NK-92 treated with Interleukin-12 subunit alpha and Interleukin-12 subunit beta, amount 100 ng/mL, for 24 hours (cell line): ENCODE measurements around the gene CDH4.

Experiments
- DNase-seq: peaks from one replicate; lab custom pipeline; 2025; lab: John Stamatoyannopoulos, UW

Gene CDH4

DNA sequence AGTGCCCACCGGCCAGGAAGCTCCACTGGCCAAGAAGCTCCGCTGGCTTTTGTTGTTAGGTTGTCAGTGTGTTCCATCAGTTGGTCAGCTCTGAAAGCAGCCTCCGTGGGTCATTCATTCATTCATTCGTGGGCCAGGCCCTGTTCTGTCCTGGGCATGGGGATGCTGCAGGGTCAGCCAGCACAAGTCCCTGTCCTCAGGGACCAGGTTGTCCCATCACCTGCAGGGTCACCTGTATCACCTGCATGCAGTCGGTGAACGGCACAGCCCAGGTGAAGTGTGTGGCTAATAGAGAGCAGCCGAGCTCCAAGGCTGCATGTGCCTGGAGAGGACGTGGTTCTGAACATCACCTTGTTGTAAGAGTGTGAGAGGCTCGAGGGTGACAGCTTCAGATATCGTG, 403.5 kb downstream of the CDH4 start:
- no peak for DNase-seq

DNA sequence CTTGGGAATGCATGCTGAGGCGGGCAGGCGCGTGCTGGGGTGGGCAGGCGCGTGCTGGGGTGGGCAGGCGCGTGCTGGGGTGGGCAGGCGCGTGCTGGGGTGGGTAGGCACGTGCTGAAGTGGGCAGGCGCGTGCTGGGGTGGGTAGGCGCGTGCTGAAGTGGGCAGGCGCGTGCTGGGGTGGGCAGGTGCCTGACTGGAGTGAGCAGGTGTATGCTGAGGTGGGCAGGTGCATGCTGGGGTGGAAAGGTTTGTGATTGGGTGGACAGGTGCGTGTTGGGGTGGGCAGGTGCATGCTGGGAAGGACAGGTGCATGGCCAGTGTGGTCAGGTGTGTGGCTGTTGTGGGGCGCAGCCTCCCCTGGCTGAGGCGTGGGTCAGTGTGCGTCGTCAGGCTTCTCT, 404.1 kb downstream of the CDH4 start:
- DNase-seq = no peak

DNA sequence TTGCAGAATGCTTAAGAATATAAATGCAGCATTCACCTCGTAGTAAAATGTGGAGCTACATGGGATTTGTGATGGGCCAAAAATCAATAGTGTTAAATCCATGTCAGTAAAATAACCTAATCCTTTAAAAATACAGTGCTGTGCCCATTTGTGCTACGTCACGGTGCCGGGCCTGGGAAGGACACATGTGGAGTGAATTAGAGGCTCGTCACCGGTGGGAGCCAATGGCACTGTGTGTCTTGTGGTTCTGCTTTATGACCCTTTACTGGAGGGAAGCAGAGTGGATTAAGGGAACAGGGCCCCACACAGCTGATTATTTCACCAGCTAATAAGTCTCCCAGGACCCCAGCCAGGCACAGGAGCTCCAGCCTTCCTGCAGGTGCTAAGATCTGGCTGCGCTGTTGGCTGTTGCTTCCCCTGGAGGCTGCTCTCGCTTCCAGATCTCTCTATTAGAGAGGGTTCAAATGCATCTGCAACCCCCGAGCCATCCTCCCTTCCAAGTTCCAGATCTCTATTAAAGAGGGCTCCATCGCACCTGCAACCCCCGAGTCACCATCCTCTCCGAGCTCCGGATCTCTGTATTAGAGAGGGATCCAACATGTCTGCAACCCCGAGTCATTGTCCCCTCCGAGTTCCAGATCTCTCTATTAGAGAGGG, 405.8 kb downstream of the CDH4 start:
- DNase-seq = no peak

DNA sequence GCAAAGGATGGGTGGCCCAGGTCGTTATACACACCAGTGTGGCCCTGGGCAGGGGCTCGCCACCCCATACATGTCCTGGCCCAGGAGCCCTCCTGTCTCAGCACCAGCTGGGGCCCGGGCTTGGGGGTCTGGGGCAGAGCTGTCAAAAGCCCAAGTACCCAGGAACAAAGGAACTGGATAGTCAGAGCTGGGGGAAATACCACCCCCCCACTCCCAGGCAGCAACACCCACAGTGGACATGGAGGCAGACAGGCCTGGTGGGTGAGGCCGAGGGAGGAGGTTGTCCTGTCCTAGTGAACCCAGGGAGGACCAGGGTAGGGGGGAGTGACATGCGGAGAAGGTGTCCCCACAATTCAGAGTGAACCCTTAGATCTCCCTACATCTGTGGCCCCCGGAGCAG, 406.5 kb downstream of the CDH4 start:
- DNase-seq = no peak

DNA sequence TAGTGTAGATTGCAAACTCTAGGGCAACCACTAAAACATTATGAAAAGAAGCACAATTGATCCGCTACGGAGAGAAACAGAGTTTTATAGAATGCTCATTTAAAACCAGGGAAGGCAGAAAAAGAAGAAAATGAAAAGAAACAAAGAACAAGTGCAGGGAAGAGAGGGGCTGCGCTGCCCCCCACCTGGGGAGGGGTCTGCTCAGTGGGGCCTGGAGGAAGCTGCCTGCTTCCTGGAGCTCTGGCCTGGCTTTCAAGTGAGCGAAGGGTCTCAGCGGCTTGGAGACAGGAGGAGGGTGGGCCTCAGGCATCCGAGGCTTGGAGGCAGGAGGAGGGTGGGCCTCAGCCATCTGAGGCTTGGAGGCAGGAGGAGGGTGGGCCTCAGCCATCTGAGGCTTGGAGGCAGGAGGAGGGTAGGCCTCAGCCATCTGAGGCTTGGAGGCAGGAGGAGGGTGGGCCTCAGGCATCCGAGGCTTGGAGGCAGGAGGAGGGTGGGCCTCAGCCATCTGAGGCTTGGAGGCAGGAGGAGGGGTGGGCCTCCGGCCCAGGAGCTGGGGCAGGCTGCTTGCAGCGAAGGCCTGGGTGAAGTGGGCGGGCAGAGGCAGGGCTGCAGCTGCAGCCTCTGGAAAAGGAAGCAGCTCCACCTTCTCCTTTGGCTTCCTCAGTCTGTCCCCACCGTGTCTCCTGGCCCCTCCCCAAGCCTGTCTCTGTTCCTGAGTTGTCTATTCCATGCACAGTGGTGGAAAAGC, 407.4 kb downstream of the CDH4 start:
- no peak for DNase-seq

DNA sequence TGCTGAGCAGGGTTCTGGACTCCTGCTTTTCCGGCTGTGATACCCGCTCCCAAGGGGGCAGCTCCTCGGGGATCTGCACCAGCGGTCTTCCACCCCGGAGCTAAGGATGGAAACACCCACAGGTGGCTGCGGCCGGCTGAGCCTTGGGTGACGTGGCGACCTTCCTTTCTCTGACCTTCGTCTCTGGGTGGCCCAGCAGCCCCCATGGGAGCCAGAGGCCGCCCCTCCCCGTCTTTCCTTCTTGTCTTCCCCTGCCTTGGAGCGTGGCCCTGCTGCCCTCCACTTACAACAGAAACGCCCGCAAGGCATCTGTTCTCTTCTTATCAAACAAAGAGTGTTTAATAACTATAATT, 407.9 kb downstream of the CDH4 start:
- no peak for DNase-seq

DNA sequence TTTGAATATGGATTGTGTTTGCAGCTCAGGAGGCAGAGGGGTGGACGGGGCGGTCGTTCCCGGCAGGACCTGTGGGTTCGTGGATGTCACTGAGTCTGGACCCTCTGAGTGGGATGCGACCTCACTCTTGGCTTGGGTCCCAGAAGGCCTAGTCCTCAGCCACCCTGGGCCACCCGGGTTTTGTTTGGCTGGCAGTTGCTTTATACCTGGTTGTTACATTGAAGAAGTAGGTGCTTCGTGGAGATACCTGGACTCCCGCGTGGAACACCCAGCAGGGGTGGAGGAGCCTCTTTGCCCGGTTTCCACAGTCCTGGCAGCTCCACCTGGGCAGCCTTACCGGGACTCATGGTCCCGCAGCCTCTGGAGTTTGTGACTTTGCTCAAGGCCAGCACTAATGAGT, 408.5 kb downstream of the CDH4 start:
- DNase-seq = no peak

DNA sequence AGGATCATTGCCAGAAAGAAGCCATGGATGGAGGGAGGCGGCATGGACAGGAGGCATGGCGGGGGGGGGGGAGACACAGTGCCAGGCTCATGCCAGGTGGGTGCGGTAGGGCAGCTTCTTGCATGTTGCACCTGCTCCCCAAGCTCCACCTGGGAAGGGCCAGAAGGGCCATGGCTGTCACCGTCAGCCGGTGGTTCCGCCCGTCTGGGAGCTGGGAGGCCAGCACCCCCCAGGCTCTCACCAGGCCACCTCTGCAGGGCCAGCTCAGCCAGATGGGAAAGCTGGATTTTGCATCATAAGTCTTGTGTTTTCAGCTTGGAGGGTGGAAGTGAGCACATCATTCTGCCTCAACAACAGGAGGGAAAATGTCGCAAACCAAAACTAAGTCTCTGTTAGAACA, 409.0 kb downstream of the CDH4 start:
- DNase-seq = no peak

DNA sequence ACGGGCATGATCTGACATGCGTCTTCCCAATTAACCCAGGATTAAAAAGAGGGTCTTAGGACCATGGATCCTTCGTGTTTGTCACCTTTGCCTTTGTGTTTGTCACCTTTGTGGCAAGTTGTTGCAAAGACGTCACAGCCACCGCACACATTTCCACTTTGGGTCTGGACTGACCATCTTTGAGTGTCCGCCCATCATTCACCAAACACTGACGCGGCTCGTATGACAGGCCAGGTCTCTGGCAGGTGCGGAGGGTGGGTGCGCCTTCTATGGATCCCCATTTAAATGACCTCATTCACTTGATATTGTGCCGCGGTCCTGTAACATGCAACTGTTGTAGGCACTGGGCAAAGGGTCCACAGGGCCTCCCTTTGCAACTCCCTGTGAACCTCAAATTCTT, 409.5 kb downstream of the CDH4 start:
- no peak for DNase-seq

DNA sequence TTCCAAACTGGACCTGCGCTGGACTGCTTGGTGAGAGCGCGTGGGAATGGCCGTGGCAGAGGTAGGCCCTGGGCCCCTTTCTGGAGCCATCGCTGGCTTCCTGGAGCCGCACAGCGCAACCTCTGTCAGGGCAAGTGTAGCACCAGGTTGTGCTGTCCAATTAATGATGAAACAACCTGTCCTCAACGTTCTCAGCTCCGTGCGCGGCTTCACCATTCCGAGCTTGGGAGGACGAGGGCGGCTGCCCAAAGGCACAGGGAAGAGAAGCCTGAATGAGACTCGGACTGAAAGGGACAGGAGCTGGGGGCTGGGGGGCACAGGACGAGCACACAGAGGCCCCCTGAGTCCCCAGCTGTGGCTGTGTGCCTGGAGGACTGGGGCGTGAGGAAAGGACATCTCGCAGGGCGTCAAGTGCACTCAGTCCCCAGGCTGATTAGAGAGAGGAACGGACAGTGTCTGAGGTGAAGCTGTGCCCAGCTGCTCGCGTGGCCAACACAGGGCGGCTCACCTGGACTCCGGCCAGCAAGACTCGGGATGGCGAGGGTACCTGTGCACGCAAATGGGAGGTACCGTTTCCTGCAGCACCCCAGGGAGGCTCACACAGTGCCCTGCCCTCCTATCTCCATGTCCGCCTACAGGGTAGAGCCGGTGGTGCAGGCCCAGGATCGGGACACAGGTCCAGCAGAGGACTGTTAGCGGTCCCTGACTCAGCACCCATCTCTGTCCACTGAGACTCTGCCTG, 410.3 kb downstream of the CDH4 start:
- DNase-seq = no peak

DNA sequence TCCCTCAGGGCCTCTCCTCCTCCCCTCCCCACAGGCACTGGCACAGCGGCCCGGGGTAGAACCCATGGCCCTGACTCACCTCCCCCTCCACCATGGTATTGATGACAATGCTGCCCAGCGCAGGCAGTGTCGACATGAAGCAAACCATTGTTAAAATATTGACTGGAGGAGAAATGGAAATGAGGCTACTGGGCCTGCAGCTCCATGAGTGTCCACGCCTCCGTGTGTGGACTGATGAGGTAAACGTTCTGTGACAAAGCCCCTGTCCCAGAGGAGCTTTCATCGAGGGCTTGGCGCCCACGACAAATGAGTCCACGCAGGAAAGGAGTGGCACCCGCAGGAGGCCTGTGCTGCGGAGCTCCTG, 410.9 kb downstream of the CDH4 start:
- DNase-seq = no peak

DNA sequence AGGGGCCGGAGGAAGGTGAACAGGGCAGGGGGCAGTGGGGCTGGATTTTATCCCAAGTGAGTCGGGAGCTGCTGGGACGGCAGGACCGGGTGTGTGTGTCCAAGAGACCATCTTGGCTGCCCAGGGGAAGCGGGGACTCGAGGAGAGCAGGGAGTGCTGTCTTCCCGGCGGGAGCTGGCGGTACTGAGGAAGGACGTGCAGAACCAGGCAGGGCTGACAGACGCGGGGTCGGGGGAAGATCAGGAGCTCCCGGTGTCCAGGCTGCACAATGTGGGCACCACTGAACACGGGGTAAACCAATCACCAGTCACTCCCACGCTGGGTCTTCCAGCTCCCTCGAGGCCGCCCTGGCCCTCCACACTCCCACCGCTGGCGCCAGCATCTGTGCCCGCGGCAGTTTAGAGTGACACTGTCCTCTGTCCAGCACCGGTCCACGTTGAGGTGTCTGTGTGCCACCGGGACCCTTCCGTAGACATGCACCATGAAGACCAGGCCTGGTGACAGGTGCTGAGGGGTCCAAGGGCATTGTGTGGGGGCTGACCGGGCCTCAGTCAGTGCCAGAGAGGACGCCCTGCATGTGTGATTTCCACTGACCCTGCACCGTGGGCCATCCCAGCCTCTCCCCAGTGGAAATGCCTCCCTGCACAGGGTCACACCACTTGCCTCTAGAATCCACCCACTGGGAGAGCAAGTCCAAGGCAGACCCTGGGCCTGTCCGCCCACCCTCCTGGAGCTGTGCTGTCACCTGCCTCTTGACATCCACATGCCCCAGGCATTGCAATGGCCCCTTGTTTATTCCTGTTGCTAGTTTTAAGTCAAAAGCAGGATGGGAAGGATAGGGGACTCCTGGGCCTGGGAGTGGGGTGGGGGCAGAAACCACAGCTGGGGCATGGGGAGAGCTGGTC, 411.7 kb downstream of the CDH4 start:
- DNase-seq = no peak

DNA sequence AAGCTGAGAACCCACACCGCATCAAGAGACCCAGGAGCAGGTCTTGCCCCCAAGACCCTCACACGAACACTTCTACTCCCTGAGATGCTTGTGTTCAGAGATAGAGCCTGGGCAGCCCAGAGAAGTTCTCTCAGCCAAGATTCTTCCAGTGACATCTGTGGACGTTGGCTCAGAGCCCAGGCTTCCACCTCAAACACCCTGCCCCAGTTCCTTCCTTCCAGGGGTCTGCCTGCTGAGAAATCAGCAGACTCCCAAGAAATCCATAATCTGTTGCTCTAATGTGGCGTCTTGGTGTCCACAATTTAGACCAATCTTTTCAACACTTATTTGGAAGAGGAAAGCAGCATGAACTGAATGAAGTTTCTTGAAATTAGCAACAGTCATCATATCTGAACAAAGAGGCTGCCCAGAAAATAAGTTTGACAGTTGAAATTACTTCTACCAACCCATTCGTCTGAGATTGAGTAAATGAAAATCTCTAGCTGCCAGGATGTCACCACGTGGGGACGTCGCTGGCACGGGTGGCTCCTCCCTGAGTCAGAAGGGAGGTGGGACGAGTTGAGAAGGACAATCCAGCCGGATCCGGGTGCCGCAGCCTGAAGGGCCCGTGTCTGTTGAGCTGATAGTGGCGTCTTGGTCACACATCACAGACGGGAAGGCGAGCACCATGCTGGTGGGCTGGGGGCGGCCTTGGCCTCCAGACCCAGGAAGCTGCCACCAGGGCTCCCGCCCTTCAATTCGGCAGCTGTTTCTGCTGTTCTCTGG, 412.7 kb downstream of the CDH4 start:
- DNase-seq = no peak

DNA sequence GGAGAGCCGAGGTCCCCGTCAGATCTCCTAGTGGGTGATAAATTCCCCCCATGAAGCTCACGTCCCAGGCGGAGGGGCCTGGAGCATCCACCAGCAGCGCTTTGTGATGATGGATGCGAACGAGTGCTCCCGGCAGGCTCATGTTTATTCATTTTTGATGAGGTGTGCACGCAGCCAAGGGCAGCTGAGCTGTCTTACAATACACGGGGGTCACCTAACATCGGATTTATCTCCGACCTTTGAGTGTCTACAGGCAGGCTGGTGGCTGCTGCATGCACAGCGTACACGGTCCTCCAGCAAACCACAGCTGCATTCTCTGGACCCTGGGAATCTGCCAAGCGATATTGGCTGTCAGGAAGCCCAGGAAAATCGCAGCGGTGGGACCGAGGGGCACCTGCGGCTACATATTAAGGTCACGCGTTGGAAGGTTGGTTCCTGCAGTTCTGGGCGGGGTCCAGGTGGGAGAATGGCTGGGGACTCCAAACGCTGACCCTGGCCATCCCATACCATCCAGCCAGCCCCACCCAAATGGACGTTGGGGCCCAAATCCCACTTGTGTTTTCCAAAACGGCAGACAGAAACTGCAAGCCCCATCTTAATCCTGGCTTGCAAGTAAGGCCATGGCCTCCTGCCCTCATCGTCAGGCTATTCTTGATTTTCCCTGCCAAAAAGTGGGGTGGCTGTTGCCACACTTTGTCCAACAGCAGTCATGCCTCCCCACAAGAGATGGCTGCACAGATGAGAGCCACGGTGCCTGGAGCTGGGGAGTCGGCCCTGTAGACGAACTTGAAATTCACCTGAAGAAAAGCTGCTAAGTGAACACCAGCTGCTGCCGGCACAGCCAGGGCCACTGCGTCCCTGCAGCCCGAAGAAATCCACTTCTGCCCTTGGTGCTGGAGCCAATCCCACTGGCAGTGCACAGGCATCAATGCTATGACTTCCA, 413.7 kb downstream of the CDH4 start:
- DNase-seq = no peak

DNA sequence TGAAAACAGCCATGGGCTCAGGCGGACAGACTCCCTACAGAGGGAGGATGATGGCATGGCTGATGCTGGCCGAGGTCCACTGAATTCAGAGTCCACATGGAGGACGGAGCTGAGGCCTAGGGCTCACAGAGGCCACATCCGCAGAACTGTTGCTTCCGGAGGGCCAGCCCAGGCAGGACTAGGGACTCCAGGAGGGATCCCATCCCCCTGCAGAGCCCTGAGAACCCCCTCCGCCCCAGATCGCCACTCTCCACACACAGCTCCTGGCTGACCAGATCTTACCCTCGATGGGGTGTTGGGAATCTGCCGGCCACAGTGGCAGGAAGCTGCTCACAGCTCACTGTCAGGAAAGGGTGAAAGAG, 414.4 kb downstream of the CDH4 start:
- no peak for DNase-seq

DNA sequence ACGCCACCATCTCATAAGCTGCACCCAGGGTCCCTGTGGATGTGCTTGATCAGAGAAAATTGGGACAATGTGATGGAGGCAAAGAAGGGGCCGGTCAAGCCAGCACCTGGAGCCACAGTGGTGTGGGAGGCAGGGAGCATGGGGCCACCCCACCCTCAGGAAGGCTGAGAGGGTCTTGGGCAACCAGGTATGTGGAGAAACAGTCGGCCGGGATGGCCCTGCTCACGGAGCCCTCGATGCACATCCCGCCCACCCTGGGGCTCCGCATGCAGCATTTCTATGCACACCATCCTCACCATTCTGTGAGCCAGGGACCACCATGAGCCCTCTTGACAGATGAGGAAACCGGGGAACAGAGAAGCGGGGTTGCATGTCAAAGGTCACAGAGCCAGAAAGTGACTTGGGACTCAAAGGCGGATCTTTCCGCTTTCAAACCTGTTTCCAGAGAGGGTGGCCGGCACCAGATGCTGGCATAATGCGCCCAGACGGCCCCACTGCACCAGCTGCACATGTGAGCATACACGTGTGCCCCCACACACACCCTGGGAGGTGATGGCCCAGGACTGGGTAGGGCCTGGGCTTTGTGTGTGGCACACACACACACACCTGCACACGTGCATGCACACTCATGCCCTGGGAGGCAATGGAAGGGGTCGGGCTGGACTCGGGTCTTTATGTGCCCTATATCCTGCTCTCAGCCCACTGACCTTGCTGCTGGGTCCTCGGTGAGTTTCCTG, 415.2 kb downstream of the CDH4 start:
- no peak for DNase-seq

DNA sequence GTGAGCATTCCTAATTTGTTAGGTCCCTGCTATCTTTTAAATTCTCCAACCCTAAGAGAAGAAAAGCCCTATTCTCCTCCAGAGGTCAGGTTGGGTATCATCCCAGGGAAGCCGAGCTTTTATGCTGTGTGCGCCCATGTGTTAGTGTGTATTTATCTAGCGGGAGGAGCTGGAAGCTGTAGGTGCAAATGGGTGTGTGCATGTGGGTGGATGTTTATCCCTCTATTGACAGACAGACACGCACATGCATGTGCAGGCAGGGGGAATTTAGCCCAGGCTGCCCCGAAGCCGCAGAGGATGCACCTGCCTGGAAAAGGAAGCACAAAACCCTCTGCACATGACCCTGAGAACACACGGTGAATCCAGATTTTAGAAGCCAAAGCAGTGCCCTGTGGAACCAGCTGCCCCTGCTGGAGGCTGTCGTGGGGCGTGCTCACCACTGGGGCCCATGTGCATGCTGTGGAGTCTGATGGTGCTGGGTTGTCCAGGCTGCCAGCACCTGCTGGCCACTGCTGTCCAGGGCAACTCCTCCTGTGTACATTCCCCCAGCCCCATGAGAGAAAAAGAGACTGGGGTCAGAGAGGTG, 416.1 kb downstream of the CDH4 start:
- DNase-seq = no peak

DNA sequence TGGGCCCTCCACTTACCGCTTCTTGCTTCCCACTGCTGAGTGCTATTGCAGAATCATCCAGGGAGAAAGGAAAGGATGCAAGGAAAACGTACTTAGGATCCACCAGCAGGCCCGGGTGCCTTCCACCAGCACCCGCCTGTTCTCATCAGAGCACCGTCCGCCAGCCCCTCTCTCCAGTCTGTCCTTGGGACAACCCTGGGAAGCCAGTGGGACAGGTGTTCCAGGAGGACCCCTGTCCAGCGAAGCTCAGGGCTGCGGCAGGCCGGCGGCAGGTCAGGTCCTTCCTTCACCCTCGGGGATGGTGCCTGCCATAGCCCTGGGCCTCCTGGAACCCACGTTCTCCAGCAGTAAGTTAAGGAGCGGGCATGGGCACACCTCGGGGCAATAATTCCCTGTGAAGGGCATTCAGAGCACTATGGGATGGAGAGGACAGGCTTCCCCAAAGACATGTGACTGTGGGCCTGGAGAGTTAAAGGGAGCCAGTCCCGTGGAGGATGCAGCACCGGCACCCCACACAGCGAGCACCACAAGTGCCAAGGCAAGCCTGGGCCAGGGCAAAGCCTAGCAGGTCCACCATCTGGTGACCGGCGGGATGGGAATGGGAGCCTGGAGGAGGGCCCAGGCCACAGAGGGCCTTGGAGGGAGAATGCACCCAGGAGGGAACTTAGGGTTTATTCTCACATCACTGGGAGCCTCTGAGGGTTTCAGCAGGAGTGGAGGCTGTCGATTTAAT, 416.9 kb downstream of the CDH4 start:
- no peak for DNase-seq

DNA sequence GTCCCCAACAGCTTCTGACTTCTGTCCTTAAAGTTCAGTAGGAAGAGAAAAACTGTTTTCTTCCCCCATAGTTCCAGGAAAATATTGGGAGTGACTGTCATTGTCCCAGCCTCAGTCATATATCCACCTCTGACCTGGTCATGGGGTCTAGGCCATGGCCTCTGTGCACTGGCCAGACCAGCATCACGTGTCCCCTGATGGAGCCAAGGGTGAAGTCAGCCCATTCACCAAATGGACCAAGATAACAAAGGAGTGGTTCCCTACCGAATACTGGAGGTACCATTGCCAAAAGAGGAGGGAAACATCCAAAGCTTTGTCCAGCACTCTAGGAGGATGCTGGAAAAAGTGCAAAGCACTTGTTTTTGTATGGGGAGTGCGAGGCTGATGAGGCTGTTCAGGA, 418.2 kb downstream of the CDH4 start:
- DNase-seq = no peak
